Measurements from ENCODE around the gene ST3GAL6. TPM values are rescaled to one million over a fixed set of nuclear protein-coding genes. Genes with fewer than 3 reads are reported as not detected.

The ST3GAL6 gene
- total RNA-seq, 1 donor from 2014 or later = 14.1 TPM

- no peak overlapping the region for H3K4me3 Mint-ChIP-seq
- no peaks in the 10 kb centered on the region for H3K27me3 Mint-ChIP-seq (ENCODE audit: low read depth)
- H3K9me3 Mint-ChIP-seq = no peaks in the 10 kb centered on the region
- H3K4me1 Mint-ChIP-seq = peaks cover 29% of the 10 kb centered on the region
- TF ChIP-seq CTCF (IDR thresholded peaks at IDR 0.05; ENCODE audit: unreplicated experiment) = no peak
- no peak overlapping the region for H3K27ac Mint-ChIP-seq
- no peak for DNase-seq (ENCODE audit: low spot score in 2 of 2, unreplicated experiment in 2 of 2)
- H3K36me3 Mint-ChIP-seq = peaks cover 4% of the 10 kb centered on the region
Observed at GRCh38 chr3:98761643-98762229, 1.4 kb upstream of the ST3GAL6 start.

GRCh38 chr3:98763819-98764418 lies 779 bp downstream of the ST3GAL6 start:
- H3K9me3 Mint-ChIP-seq = no peaks in the 10 kb centered on the region
- H3K27ac Mint-ChIP-seq = no peak overlapping the region
- peaks cover 2% of the 10 kb centered on the region for H3K36me3 Mint-ChIP-seq
- H3K4me3 Mint-ChIP-seq = no peak overlapping the region
- H3K27me3 Mint-ChIP-seq (ENCODE audit: low read depth) = no peaks in the 10 kb centered on the region
- no peak for DNase-seq (ENCODE audit: low spot score in 2 of 2, unreplicated experiment in 2 of 2)
- TF ChIP-seq CTCF (IDR thresholded peaks at IDR 0.05; ENCODE audit: unreplicated experiment) = no peak
- peaks cover 29% of the 10 kb centered on the region for H3K4me1 Mint-ChIP-seq

- no peak for TF ChIP-seq CTCF (IDR thresholded peaks at IDR 0.05; ENCODE audit: unreplicated experiment)
- Mint-ChIP-seq H3K27me3 (ENCODE audit: low read depth) (no peaks in the 10 kb centered on the region), H3K4me1 (peaks cover 29% of the 10 kb centered on the region), H3K4me3 (no peak overlapping the region), H3K27ac (no peak overlapping the region), H3K36me3 (no peaks in the 10 kb centered on the region), H3K9me3 (no peaks in the 10 kb centered on the region)
- no peak for DNase-seq (ENCODE audit: low spot score in 2 of 2, unreplicated experiment in 2 of 2)
Observed at GRCh38 chr3:98764472-98764884, 1.3 kb downstream of the ST3GAL6 start.

GRCh38 chr3:98765721-98766120 lies 2.6 kb downstream of the ST3GAL6 start:
- DNase-seq (ENCODE audit: low spot score in 2 of 2, unreplicated experiment in 2 of 2) = no peak
- no peaks in the 10 kb centered on the region for H3K9me3 Mint-ChIP-seq
- no peak overlapping the region for H3K4me3 Mint-ChIP-seq
- no peaks in the 10 kb centered on the region for H3K27me3 Mint-ChIP-seq (ENCODE audit: low read depth)
- H3K27ac Mint-ChIP-seq = no peak overlapping the region
- no peaks in the 10 kb centered on the region for H3K36me3 Mint-ChIP-seq
- peaks cover 29% of the 10 kb centered on the region for H3K4me1 Mint-ChIP-seq
- TF ChIP-seq CTCF (IDR thresholded peaks at IDR 0.05; ENCODE audit: unreplicated experiment) = no peak

- no peaks in the 10 kb centered on the region for H3K9me3 Mint-ChIP-seq
- no peak for TF ChIP-seq CTCF (IDR thresholded peaks at IDR 0.05; ENCODE audit: unreplicated experiment)
- H3K36me3 Mint-ChIP-seq = no peaks in the 10 kb centered on the region
- H3K4me3 Mint-ChIP-seq = no peak overlapping the region
- no peaks in the 10 kb centered on the region for H3K27me3 Mint-ChIP-seq (ENCODE audit: low read depth)
- peaks cover 24% of the 10 kb centered on the region for H3K4me1 Mint-ChIP-seq
- H3K27ac Mint-ChIP-seq = no peak overlapping the region
- DNase-seq (ENCODE audit: low spot score in 2 of 2, unreplicated experiment in 2 of 2) = no peak
Observed at GRCh38 chr3:98766924-98767323, 3.8 kb downstream of the ST3GAL6 start.
